Measurements from ENCODE around the gene MMEL1. TPM values are rescaled to one million over a fixed set of nuclear protein-coding genes. Genes with fewer than 3 reads are reported as not detected.

MMEL1 gene
- total and polyA plus RNA-seq, 2 of the 13 experiments (the other 11 are each of a cell fraction or from before 2014, with no cell fraction given): 0.48 TPM; not detected in 1

- Histone ChIP-seq H2AFZ (ENCODE audit: low read length) (no peak overlapping the region), H4K20me1 (ENCODE audit: insufficient read depth, low read length) (no peaks in the 10 kb centered on the region), H3K4me2 (ENCODE audit: low read depth, low read length) (no peak overlapping the region), H3K9ac (ENCODE audit: insufficient read depth, low read depth, low read length) (no peak overlapping the region), H3K9me3 (ENCODE audit: low read length) (no peaks in the 10 kb centered on the region), H3K36me3 (replicated peaks in 1 of 2; ENCODE audit: control insufficient read depth in 1 of 2, insufficient read depth in 2 of 2, low read length in 2 of 2) (no peaks in the 10 kb centered on the region), H3K79me2 (ENCODE audit: insufficient read depth, low read length) (no peaks in the 10 kb centered on the region), H3K4me1 (ENCODE audit: insufficient read depth, low read length) (peaks cover 6% of the 10 kb centered on the region; the same call in 1 of the 2 replicates), H3K4me3 (replicated peaks in 1 of 3; ENCODE audit: insufficient read depth in 1 of 3, low read depth in 2 of 3, low read length in 3 of 3) (no peak overlapping the region), H3K27ac (ENCODE audit: extremely low read length, insufficient read depth, low read length) (no peak overlapping the region), H3K27me3 (ENCODE audit: control insufficient read depth in 1 of 2, insufficient read depth in 2 of 2, low read length in 2 of 2) (peaks cover 6 to 49% of the 10 kb centered on the region in 2 experiments; a peak in 4 of 5 replicates)
- intact Hi-C loops (cut with micrococcal nuclease; ENCODE audit: unreplicated experiment) (no loop called here), in situ Hi-C loops (cut with HindIII; ENCODE audit: extremely low pct_ligation_motif_present, low pct_unique_long_range_greater_than_20kb) (no loop called here)
- ChIA-PET CTCF (ENCODE audit: low intra/inter-chr PET ratio, low total read pairs) (no interaction called here), POLR2A (no interaction called here)
- WGBS (ENCODE audit: low lambda C conversion rate): 25% methylated on average over 2 of the region's 2 CpGs
- DNase-seq (ENCODE audit: low spot score): no peak
- TF ChIP-seq ZNF615 (CRISPR knock-in tag; IDR thresholded peaks at IDR 0.05; ENCODE audit: borderline replicate concordance) (peak; percentile 99; the same call in 1 of the 2 replicates), DPF2 (CRISPR knock-in tag; IDR thresholded peaks at IDR 0.05; ENCODE audit: borderline replicate concordance, low read depth) (no peak), ZNF556 (CRISPR knock-in tag; IDR thresholded peaks at IDR 0.05; ENCODE audit: borderline replicate concordance) (no peak), ZNF644 (CRISPR knock-in tag; IDR thresholded peaks at IDR 0.05; ENCODE audit: low read depth) (no peak), MYNN (CRISPR knock-in tag; IDR thresholded peaks at IDR 0.05; ENCODE audit: low read depth) (no peak)
- FAIRE-seq: no peak
- ATAC-seq: no peak
- BruUV-seq (replicated peaks): no TSS peak
These were observed 18.7 kb downstream of the MMEL1 start for GRCh38 chr1:2614145-2614544.

DNA sequence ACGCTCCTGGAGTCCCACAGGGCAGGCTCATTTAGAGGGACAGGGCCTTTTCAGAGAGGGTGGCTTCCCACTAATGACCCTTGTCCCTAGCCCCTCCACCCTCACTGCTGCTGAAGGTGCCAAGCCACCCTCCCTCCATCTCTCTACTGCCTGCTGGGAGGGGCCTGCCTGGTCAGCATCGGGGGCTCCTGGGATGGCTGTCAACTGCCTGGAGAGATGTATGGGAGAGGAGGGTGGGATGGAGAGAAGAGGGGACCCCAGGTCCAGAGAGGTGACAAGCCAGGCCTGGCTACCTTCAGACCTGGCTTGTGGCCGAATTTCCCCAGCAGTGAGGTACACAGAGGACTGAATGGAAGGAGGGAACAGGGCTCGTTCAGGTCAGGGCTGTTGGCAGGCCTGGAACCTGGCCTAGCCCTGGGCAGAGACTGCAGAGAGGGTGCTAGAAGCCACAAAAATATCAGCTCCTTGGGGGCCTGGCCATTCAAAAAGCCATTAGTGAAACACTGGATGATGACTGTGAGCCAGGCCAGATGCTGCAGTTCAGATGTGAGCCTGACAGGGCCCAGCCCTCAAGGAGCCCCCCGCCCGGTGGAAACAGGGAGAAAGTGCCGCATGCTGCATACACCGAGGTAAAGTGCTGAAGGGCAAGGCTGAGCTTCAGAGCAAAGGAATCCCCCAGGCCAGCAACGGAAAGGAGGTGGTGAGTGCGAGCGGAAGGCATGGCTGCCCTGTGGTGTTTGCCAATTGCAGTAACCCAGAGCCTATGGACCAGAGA lies 20.0 kb downstream of the MMEL1 start:
- no peaks in the 10 kb centered on the region for H4K20me1 ChIP-seq (ENCODE audit: insufficient read depth, low read length)
- no peak overlapping the region for H3K9ac ChIP-seq (ENCODE audit: insufficient read depth, low read depth, low read length)
- H3K79me2 ChIP-seq (ENCODE audit: insufficient read depth, low read length): no peaks in the 10 kb centered on the region
- peaks cover 6 to 48% of the 10 kb centered on the region in 2 experiments; a peak in 4 of 5 replicates for H3K27me3 ChIP-seq (ENCODE audit: control insufficient read depth in 1 of 2, insufficient read depth in 2 of 2, low read length in 2 of 2)
- H3K4me3 ChIP-seq (replicated peaks in 1 of 3; ENCODE audit: insufficient read depth in 1 of 3, low read depth in 2 of 3, low read length in 3 of 3): no peak overlapping the region
- peaks cover 6% of the 10 kb centered on the region; the same call in 1 of the 2 replicates for H3K4me1 ChIP-seq (ENCODE audit: insufficient read depth, low read length)
- 0 out of 3 replicates have a peak, but pooled peaks have one; percentile 15 for ATAC-seq
- no TSS peak for BruUV-seq (replicated peaks)
- H3K36me3 ChIP-seq (replicated peaks in 1 of 2; ENCODE audit: control insufficient read depth in 1 of 2, insufficient read depth in 2 of 2, low read length in 2 of 2): no peaks in the 10 kb centered on the region
- WGBS (ENCODE audit: low lambda C conversion rate): 29% methylated on average over 10 of the region's 11 CpGs
- no peak for FAIRE-seq
- H3K4me2 ChIP-seq (ENCODE audit: low read depth, low read length): no peak overlapping the region
- intact Hi-C loops (cut with micrococcal nuclease; ENCODE audit: unreplicated experiment) (no loop called here), in situ Hi-C loops (cut with HindIII; ENCODE audit: extremely low pct_ligation_motif_present, low pct_unique_long_range_greater_than_20kb) (no loop called here)
- no peaks in the 10 kb centered on the region for H3K9me3 ChIP-seq (ENCODE audit: low read length)
- no peak overlapping the region for H3K27ac ChIP-seq (ENCODE audit: extremely low read length, insufficient read depth, low read length)
- no peak for DNase-seq (ENCODE audit: low spot score)
- ChIA-PET CTCF (ENCODE audit: low intra/inter-chr PET ratio, low total read pairs) (no interaction called here), POLR2A (no interaction called here)
- no peak overlapping the region for H2AFZ ChIP-seq (ENCODE audit: low read length)
- TF ChIP-seq ZBTB43 (CRISPR knock-in tag; conservative IDR thresholded peaks at IDR 0.05) (no peak), MED13 (CRISPR knock-in tag; IDR thresholded peaks at IDR 0.05) (no peak), ZSCAN12 (CRISPR knock-in tag; IDR thresholded peaks at IDR 0.05) (no peak), PRMT3 (CRISPR knock-in tag; IDR thresholded peaks at IDR 0.05; ENCODE audit: borderline replicate concordance, low read depth) (no peak), ZNF639 (CRISPR knock-in tag; conservative IDR thresholded peaks at IDR 0.05) (no peak), ZNF225 (CRISPR knock-in tag; IDR thresholded peaks at IDR 0.05) (no peak)
- TF ChIP-seq, protein P1, sequence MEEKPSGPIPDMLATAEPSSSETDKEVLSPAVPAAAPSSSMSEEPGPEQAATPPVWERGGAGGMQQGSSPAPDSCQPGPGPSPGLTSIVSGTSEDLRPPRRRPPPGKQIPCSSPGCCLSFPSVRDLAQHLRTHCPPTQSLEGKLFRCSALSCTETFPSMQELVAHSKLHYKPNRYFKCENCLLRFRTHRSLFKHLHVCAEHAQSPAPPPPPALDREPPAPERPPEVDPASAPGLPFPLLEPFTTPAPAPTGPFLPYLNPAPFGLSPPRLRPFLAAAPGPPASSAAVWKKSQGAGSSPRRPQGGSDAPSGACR (CRISPR knock-in tag; IDR thresholded peaks at IDR 0.05): no peak
- TF ChIP-seq, protein P2, sequence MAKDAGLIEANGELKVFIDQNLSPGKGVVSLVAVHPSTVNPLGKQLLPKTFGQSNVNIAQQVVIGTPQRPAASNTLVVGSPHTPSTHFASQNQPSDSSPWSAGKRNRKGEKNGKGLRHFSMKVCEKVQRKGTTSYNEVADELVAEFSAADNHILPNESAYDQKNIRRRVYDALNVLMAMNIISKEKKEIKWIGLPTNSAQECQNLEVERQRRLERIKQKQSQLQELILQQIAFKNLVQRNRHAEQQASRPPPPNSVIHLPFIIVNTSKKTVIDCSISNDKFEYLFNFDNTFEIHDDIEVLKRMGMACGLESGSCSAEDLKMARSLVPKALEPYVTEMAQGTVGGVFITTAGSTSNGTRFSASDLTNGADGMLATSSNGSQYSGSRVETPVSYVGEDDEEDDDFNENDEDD (CRISPR knock-in tag; IDR thresholded peaks at IDR 0.05; ENCODE audit: borderline replicate concordance): no peak

All from HepG2 (cell line).